Osteocyte (in vitro differentiated cells): Measurements from ENCODE around the gene LENG8. TPM values are rescaled to one million over a fixed set of nuclear protein-coding genes. Genes with fewer than 3 reads are reported as not detected.

Experiments
- DNase-seq: peaks from one replicate; pipeline ENCODE4 v3.0.0; 2021; ENCODE audit warnings: mixed read lengths; ENCODE audit not compliant: unreplicated experiment; ENCODE audit errors: extremely low spot score
- H3K27ac Mint-ChIP-seq: one replicate; pipeline ENCODE4 v1.8.0; 2021; ENCODE audit warnings: mild to moderate bottlenecking, mixed read lengths; ENCODE audit not compliant: unreplicated experiment
- H3K27me3 Mint-ChIP-seq: one replicate; pipeline ENCODE4 v1.8.0; 2021; ENCODE audit warnings: mixed read lengths; ENCODE audit not compliant: unreplicated experiment
- H3K36me3 Mint-ChIP-seq: one replicate; pipeline ENCODE4 v1.8.0; 2021; ENCODE audit warnings: mixed read lengths; ENCODE audit not compliant: unreplicated experiment
- H3K4me1 Mint-ChIP-seq: one replicate; pipeline ENCODE4 v1.8.0; 2021; ENCODE audit warnings: mixed read lengths; ENCODE audit not compliant: unreplicated experiment
- H3K4me3 Mint-ChIP-seq: one replicate; pipeline ENCODE4 v1.8.0; 2021; ENCODE audit warnings: mild to moderate bottlenecking, moderate library complexity, mixed read lengths; ENCODE audit not compliant: unreplicated experiment
- H3K9me3 Mint-ChIP-seq: one replicate; pipeline ENCODE4 v1.8.0; 2021; ENCODE audit warnings: mixed read lengths; ENCODE audit not compliant: unreplicated experiment
- total RNA-seq: library from RNA; stranded (reverse); gene quantifications from 2 replicates; pipeline ENCODE4 v1.2.1, GENCODE V29; 2021
- TF ChIP-seq, protein P1 (sequence below): fragments of 200-600 bp; sonication (generic); IDR thresholded peaks from 2 replicates; pipeline ENCODE4 v1.5.0; 2021; ENCODE audit warnings: antibody characterized with exemption, mild to moderate bottlenecking, moderate library complexity

Gene LENG8
- total RNA-seq, 1 donor from 2014 or later, result 192 TPM

DNA sequence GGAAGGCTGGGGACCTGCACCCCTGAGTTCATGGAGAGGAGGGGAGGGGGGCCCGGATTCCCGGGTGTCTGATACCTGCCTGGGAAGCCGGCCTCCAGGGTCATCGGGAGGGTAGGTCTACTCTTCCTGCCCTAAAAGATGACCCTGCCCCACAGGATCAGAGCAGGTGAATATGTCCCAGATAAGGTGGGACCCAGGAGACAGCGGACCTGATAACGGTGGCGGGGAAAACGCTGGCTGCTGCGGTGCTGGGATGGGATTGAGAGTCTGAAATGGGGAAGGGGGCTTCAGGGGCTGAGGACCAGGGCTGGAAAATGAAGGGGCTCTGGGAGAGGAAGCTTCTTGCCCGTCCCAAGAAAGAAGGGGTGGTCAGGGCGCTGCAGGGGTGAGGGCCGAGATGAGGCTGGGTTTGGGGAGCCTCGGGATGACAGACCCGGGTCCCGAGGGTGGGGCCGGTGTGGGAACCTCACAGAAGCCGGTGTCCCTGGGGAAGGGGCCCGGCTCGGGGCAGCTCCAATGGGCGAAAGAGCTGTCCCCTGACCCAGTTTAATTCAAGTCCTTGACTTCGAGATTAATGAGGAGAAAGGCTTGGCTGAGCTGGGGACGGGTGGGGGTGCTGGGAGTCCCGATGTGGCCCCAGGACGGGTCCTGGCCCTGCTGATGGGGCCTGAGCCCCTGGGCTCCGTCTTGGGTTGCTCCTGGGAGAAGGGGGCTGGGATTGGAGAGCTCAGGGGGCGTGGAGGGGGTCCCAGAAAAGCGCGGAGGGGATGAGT lies 32.9 kb upstream of the LENG8 start:
- DNase-seq, result no peak
- no peaks in the 10 kb centered on the region for H3K36me3 Mint-ChIP-seq
- H3K4me1 Mint-ChIP-seq, result peaks cover 7% of the 10 kb centered on the region
- TF ChIP-seq, protein P1, sequence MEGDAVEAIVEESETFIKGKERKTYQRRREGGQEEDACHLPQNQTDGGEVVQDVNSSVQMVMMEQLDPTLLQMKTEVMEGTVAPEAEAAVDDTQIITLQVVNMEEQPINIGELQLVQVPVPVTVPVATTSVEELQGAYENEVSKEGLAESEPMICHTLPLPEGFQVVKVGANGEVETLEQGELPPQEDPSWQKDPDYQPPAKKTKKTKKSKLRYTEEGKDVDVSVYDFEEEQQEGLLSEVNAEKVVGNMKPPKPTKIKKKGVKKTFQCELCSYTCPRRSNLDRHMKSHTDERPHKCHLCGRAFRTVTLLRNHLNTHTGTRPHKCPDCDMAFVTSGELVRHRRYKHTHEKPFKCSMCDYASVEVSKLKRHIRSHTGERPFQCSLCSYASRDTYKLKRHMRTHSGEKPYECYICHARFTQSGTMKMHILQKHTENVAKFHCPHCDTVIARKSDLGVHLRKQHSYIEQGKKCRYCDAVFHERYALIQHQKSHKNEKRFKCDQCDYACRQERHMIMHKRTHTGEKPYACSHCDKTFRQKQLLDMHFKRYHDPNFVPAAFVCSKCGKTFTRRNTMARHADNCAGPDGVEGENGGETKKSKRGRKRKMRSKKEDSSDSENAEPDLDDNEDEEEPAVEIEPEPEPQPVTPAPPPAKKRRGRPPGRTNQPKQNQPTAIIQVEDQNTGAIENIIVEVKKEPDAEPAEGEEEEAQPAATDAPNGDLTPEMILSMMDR, result no peak
- H3K9me3 Mint-ChIP-seq, result no peaks in the 10 kb centered on the region
- peaks cover 25% of the 10 kb centered on the region for H3K27me3 Mint-ChIP-seq
- no peak overlapping the region for H3K27ac Mint-ChIP-seq
- H3K4me3 Mint-ChIP-seq, result no peak overlapping the region

DNA sequence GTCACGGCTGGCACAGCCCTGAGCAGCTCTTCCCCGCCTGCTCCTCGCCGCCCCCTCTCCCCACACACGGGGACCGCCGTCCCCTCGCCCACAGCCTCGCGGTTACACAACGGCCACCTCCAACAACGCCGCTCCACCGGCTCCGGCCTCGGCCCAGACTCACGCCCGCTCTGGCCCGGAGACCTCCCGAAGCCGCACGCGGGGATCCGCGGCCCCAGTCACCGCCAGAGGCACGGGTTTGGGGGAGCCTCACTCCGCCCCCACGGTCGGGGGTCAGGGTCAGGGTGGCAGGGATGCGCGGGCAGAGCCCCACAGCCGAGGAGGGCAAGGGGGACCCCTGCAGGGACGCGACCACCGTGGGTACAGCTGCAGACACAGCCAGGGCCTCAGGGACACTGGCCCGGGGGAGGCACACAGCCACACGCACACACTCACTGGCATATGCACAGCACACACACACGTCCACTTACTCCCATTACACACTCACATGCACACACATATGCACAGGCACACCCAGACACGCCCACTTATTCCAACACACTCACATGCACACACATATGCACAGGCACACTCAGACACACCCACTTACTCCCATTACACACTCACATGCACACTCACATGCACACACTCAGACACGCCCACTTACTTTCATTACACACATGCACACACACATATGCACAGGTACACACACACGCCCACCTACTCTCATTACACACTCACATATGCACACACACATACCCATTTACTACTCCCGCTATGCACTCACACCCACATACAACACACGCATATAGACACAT lies 32.1 kb upstream of the LENG8 start:
- TF ChIP-seq, protein P1, result no peak
- no peaks in the 10 kb centered on the region for H3K9me3 Mint-ChIP-seq
- H3K36me3 Mint-ChIP-seq, result no peaks in the 10 kb centered on the region
- H3K4me3 Mint-ChIP-seq, result no peak overlapping the region
- peaks cover 24% of the 10 kb centered on the region for H3K27me3 Mint-ChIP-seq
- peaks cover 7% of the 10 kb centered on the region for H3K4me1 Mint-ChIP-seq
- DNase-seq, result no peak
- no peak overlapping the region for H3K27ac Mint-ChIP-seq

DNA sequence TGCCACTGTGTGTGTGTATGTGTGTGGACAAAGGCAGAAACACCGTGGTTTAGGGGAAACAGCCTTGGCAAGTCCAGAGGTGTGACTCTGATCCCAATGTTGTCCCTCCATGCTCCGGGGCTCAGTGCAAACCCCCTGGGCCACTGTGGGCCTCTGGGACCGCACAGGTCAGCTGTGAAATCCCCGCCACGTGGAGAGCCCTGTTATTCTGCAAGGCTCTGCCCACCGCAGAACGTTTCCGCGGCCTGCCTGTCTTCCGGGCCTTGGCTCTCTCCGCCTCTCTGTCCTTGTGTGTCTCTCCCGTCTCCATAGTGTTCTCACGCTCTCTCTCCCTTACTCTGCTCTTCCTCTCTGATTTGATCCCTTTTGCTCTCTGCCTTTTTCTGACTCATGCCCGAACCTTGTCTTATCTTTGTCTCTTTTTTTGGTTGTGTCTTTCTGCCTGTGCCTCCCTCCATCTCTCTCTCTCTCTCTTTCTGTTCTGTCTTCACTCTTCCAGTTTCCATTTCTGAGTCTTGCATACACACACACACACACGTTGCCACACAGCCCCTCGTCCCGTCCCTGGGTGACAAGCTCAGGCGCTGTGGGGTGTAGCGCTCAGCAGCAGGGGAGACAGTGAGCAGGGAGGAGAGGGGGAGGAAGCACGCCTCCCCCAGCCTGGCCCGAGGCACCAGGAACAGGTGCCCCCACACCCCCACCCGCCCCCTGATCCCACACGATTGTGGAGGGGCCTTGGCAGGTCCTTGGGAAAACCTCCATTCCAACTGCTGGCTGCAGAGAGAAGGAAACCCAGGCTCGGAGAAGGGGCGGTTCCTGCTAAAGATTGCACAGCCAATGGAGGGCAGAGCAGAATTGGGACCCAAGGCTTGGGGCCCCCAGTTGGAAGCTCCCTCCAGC lies 30.7 kb upstream of the LENG8 start:
- DNase-seq, result no peak
- no peak overlapping the region for H3K27ac Mint-ChIP-seq
- no peak overlapping the region for H3K4me3 Mint-ChIP-seq
- no peaks in the 10 kb centered on the region for H3K36me3 Mint-ChIP-seq
- H3K9me3 Mint-ChIP-seq, result no peaks in the 10 kb centered on the region
- peaks cover 7% of the 10 kb centered on the region for H3K4me1 Mint-ChIP-seq
- H3K27me3 Mint-ChIP-seq, result peaks cover 24% of the 10 kb centered on the region
- TF ChIP-seq, protein P1, result no peak

DNA sequence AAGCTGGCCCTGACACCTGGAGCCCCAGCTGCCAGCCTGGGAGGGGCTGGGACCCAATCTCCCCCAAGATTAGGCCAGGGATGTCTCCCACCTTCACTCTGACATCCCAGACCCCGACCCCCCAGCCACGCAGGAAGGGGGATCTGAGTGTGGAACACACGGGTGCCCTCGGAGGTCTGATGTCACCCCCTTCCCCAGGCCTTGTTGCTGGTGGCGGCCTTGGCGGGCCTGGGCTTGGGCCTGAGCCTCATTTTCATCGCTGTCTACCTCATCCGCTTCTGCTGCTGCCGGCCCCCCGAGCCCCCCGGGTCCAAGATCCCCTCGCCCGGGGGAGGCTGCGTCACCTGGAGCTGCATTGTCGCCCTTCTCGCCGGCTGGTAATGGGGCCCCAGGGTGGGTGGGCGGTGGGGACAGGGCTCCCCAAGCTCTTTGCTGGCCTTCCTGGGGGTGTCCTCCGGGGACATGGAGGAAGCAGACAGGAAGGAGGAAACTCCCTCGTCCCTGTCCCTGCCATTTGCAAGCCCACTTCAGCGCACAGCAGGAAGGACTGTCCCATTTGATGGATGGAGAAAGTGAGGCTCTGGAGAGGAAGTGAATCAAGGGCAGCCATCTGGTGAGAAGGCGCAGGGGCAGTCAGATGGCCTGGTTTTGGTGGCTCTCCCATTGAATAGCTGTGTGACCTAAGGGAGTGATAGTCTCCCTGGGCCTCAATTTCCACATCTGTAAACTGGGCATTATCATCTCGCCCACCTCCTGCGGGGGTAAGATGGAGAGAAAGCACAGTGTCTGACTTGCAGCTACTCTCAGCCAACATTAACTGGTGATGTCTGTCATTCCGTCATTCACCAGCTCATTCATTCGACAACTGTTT lies 29.8 kb upstream of the LENG8 start:
- Mint-ChIP-seq H3K36me3 (no peaks in the 10 kb centered on the region), H3K9me3 (no peaks in the 10 kb centered on the region), H3K27ac (no peak overlapping the region), H3K4me3 (no peak overlapping the region), H3K27me3 (peaks cover 24% of the 10 kb centered on the region), H3K4me1 (peaks cover 7% of the 10 kb centered on the region)
- DNase-seq, result no peak
- TF ChIP-seq, protein P1, result no peak
